ENCODE data around the gene TMC7. TPM values are rescaled to one million over a fixed set of nuclear protein-coding genes. Genes with fewer than 3 reads are reported as not detected.
A peak's percentile ranks its signal among the peaks of the same experiment; 100 is the strongest.

TMC7 gene
- total and polyA plus RNA-seq, 4 donors = 0.06 to 0.42 (median 0.09) TPM

DNA sequence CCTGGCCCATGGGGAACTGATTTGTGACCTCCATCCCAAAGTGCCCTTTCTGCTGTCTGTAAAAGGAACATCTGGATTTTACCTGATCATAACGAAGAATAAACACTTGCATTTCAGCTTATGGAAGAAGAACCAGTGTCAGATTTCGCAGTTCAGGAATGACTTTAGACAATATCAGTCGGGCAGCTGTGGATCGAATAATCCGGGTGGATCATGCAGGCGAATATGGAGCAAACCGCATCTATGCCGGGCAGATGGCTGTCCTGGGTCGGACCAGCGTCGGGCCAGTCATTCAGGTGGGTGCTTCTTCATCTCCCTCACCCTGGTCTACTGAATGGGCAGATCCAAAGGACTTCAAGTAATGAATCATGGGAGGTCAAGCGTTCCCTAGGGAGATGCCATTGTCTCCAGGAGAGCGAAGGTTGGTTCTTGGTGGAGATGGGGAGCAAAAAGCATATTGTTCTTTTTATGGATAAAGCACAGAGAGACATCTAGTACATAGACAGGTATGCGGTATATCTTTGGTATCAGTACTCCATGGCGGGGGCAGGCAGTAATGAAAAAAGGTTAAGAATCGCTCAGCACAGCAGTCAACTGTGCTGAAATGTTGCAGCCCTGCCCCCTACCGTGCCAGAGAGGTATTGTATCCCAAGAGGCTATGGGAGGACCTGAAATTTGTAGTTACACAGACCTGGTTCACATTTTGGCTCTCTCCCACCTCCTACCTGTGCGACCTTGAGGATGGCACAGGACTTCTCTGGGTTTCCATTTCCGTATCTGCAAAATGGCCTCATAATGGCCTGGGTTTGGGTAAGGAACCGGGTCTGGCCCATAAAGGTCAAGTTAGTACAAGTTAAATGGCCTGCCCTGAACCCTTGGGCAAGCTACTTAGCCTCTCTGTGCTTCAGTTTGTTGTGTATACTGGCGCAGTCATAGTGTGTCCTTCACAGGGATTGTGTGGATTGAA is 88.4 kb downstream of the TMC7 start:
- peaks cover 8 to 23% (median 12%) of the 10 kb centered on the region in 4 donors for H3K36me3 ChIP-seq (ENCODE audit: control insufficient read depth in 4 of 4, insufficient read depth in 3 of 4, low read depth in 1 of 4, low read length in 3 of 4)
- H3K9me3 ChIP-seq (ENCODE audit: control insufficient read depth in 4 of 4, low read length in 3 of 4) = no peaks in the 10 kb centered on the region
- 81% methylated on average over 21 of the region's 21 CpGs for WGBS
- H3K4me3 ChIP-seq (ENCODE audit: low read depth in 1 of 3, low read length in 3 of 3) = no peak overlapping the region
- H3K4me1 ChIP-seq (ENCODE audit: control insufficient read depth in 4 of 4, insufficient read depth in 4 of 4, low read length in 3 of 4) = peaks cover 0 to 10% (median 4%) of the 10 kb centered on the region in 4 donors
- H3K27ac ChIP-seq (ENCODE audit: low read depth in 1 of 2, low read length in 2 of 2) = no peak overlapping the region
- no peak overlapping the region for H3K9ac ChIP-seq (ENCODE audit: low read depth in 1 of 2, low read length in 2 of 2)
- TF ChIP-seq, protein P1, sequence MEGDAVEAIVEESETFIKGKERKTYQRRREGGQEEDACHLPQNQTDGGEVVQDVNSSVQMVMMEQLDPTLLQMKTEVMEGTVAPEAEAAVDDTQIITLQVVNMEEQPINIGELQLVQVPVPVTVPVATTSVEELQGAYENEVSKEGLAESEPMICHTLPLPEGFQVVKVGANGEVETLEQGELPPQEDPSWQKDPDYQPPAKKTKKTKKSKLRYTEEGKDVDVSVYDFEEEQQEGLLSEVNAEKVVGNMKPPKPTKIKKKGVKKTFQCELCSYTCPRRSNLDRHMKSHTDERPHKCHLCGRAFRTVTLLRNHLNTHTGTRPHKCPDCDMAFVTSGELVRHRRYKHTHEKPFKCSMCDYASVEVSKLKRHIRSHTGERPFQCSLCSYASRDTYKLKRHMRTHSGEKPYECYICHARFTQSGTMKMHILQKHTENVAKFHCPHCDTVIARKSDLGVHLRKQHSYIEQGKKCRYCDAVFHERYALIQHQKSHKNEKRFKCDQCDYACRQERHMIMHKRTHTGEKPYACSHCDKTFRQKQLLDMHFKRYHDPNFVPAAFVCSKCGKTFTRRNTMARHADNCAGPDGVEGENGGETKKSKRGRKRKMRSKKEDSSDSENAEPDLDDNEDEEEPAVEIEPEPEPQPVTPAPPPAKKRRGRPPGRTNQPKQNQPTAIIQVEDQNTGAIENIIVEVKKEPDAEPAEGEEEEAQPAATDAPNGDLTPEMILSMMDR (IDR thresholded peaks at IDR 0.05; ENCODE audit: low read depth, low read length, missing input control) = peak; percentile 76
- TF ChIP-seq RAD21 (IDR thresholded peaks at IDR 0.05) = peak; percentile 79 to 87
- no peak for TF ChIP-seq HNF4A (conservative IDR thresholded peaks at IDR 0.05)
- peak; percentile 72 for DNase-seq (ENCODE audit: low spot score)
- H3K27me3 ChIP-seq (ENCODE audit: control insufficient read depth in 4 of 4, insufficient read depth in 4 of 4, low read length in 3 of 4) = no peaks in the 10 kb centered on the region

DNA sequence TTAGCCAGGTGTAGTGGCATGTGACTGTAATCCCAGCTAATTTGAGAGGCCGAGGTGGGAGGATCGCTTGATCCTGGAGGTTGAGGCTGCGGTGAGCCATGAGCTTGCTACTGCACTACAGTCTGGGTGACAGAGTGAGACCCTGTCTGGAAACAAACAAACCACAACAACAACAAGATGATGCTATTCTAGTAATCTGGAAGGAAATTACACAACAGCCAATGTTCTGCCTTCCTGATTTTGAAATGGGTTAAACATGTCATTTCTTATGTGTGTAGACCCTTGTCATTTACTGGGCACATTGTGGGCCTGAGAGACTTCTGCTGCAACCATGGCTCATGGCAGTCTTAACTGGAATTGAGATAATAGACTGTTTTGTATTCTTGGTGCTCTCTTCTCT is 89.6 kb downstream of the TMC7 start:
- Histone ChIP-seq H3K27ac (ENCODE audit: low read depth in 1 of 2, low read length in 2 of 2) (no peak overlapping the region), H3K4me3 (ENCODE audit: low read depth in 1 of 3, low read length in 3 of 3) (no peak overlapping the region), H3K9ac (ENCODE audit: low read depth in 1 of 2, low read length in 2 of 2) (no peak overlapping the region), H3K9me3 (ENCODE audit: control insufficient read depth in 4 of 4, low read length in 3 of 4) (no peaks in the 10 kb centered on the region), H3K36me3 (ENCODE audit: control insufficient read depth in 4 of 4, insufficient read depth in 3 of 4, low read depth in 1 of 4, low read length in 3 of 4) (peaks cover 8 to 28% (median 12%) of the 10 kb centered on the region in 4 donors), H3K27me3 (ENCODE audit: control insufficient read depth in 4 of 4, insufficient read depth in 4 of 4, low read length in 3 of 4) (no peaks in the 10 kb centered on the region), H3K4me1 (ENCODE audit: control insufficient read depth in 4 of 4, insufficient read depth in 4 of 4, low read length in 3 of 4) (peaks cover 0 to 8% (median 7%) of the 10 kb centered on the region in 4 donors)
- no peak for TF ChIP-seq YY1 (IDR thresholded peaks at IDR 0.05)
- TF ChIP-seq, protein P2, sequence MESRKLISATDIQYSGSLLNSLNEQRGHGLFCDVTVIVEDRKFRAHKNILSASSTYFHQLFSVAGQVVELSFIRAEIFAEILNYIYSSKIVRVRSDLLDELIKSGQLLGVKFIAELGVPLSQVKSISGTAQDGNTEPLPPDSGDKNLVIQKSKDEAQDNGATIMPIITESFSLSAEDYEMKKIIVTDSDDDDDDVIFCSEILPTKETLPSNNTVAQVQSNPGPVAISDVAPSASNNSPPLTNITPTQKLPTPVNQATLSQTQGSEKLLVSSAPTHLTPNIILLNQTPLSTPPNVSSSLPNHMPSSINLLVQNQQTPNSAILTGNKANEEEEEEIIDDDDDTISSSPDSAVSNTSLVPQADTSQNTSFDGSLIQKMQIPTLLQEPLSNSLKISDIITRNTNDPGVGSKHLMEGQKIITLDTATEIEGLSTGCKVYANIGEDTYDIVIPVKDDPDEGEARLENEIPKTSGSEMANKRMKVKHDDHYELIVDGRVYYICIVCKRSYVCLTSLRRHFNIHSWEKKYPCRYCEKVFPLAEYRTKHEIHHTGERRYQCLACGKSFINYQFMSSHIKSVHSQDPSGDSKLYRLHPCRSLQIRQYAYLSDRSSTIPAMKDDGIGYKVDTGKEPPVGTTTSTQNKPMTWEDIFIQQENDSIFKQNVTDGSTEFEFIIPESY (IDR thresholded peaks at IDR 0.05) = no peak
- no peak for TF ChIP-seq TAF1 (conservative IDR thresholded peaks at IDR 0.05)
- TF ChIP-seq EGR1 (IDR thresholded peaks at IDR 0.05; ENCODE audit: low read depth in 2 of 2) = no peak
- TF ChIP-seq, protein P3, sequence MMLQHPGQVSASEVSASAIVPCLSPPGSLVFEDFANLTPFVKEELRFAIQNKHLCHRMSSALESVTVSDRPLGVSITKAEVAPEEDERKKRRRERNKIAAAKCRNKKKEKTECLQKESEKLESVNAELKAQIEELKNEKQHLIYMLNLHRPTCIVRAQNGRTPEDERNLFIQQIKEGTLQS (IDR thresholded peaks at IDR 0.05) = no peak
- no peak for TF ChIP-seq NR2F2 (IDR thresholded peaks at IDR 0.05)
- TF ChIP-seq, protein P1 (IDR thresholded peaks at IDR 0.05; ENCODE audit: low read depth, low read length, missing input control) = no peak
- no peak for TF ChIP-seq RXRA (IDR thresholded peaks at IDR 0.05)
- WGBS = 98% methylated on average over 3 of the region's 3 CpGs
- DNase-seq (ENCODE audit: low spot score) = no peak

Measured in liver (tissue), 9 donors.